ENCODE measurements around the gene WWP2. TPM values are rescaled to one million over a fixed set of nuclear protein-coding genes. Genes with fewer than 3 reads are reported as not detected.

Gene WWP2
- total RNA-seq, 1 donor, result 28.5 TPM

GRCh38 chr16:69763599-69763942 lies 1.4 kb downstream of the WWP2 start:
- no peak overlapping the region for H3K4me3 ChIP-seq (ENCODE audit: low read depth, low read length)
- no peak for TF ChIP-seq CTCF (IDR thresholded peaks at IDR 0.05; ENCODE audit: insufficient read depth, low read depth, low read length)
- DNase-seq (ENCODE audit: low read depth), result no peak

- no peak for TF ChIP-seq CTCF (IDR thresholded peaks at IDR 0.05; ENCODE audit: insufficient read depth, low read depth, low read length)
- DNase-seq (ENCODE audit: low read depth), result no peak
- H3K4me3 ChIP-seq (ENCODE audit: low read depth, low read length), result no peak overlapping the region
Measured at GRCh38 chr16:69767459-69768229, 5.5 kb downstream of the WWP2 start.

GRCh38 chr16:69768666-69769065 lies 6.5 kb downstream of the WWP2 start:
- DNase-seq (ENCODE audit: low read depth), result no peak
- no peak overlapping the region for H3K4me3 ChIP-seq (ENCODE audit: low read depth, low read length)
- TF ChIP-seq CTCF (IDR thresholded peaks at IDR 0.05; ENCODE audit: insufficient read depth, low read depth, low read length), result no peak

GRCh38 chr16:69769404-69769803 lies 7.3 kb downstream of the WWP2 start:
- DNase-seq (ENCODE audit: low read depth), result no peak
- TF ChIP-seq CTCF (IDR thresholded peaks at IDR 0.05; ENCODE audit: insufficient read depth, low read depth, low read length), result no peak
- no peak overlapping the region for H3K4me3 ChIP-seq (ENCODE audit: low read depth, low read length)

- no peak for DNase-seq (ENCODE audit: low read depth)
- no peak for TF ChIP-seq CTCF (IDR thresholded peaks at IDR 0.05; ENCODE audit: insufficient read depth, low read depth, low read length)
- H3K4me3 ChIP-seq (ENCODE audit: low read depth, low read length), result no peak overlapping the region
Measured at GRCh38 chr16:69771651-69771967, 9.5 kb downstream of the WWP2 start.

GRCh38 chr16:69773260-69773947 lies 11.3 kb downstream of the WWP2 start:
- no peak for TF ChIP-seq CTCF (IDR thresholded peaks at IDR 0.05; ENCODE audit: insufficient read depth, low read depth, low read length)

More at GRCh38 chr16:69773260-69773947, 11.3 kb downstream of the WWP2 start:
- DNase-seq (ENCODE audit: low read depth), result no peak
- no peak overlapping the region for H3K4me3 ChIP-seq (ENCODE audit: low read depth, low read length)
